Measurements from ENCODE around the gene SPAG8.

DNA sequence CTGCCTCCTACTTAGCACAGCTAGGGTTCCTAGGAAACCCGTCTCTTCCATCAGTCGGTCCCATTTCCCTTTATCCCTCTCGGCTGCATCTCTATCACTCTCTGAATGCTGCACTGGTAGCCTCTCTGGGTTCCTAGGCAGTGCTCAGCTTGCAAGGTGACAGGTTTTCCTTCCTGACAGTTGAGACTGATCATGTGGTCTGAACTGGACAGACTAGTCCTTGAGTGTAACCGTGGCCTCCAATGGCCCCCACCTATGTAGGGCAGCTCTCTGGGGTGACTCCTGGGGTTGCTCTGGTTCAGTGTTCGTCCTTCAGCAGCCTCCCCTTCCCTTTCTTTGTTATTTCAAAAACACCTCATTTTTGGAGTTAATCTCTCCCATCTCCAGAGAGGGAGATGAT, 20.8 kb upstream of the SPAG8 start:
- TF ChIP-seq, protein P1, sequence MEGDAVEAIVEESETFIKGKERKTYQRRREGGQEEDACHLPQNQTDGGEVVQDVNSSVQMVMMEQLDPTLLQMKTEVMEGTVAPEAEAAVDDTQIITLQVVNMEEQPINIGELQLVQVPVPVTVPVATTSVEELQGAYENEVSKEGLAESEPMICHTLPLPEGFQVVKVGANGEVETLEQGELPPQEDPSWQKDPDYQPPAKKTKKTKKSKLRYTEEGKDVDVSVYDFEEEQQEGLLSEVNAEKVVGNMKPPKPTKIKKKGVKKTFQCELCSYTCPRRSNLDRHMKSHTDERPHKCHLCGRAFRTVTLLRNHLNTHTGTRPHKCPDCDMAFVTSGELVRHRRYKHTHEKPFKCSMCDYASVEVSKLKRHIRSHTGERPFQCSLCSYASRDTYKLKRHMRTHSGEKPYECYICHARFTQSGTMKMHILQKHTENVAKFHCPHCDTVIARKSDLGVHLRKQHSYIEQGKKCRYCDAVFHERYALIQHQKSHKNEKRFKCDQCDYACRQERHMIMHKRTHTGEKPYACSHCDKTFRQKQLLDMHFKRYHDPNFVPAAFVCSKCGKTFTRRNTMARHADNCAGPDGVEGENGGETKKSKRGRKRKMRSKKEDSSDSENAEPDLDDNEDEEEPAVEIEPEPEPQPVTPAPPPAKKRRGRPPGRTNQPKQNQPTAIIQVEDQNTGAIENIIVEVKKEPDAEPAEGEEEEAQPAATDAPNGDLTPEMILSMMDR (IDR thresholded peaks at IDR 0.05), result no peak
- no peak for TF ChIP-seq POLR2A (IDR thresholded peaks at IDR 0.05)

Data from right lobe of liver (tissue), 4 donors.